ENCODE data around the gene THOC7. TPM values are rescaled to one million over a fixed set of nuclear protein-coding genes. Genes with fewer than 3 reads are reported as not detected.

Gene THOC7
- total and polyA plus RNA-seq, 8 donors, result 27.8 to 189 (median 82.8) TPM

DNA sequence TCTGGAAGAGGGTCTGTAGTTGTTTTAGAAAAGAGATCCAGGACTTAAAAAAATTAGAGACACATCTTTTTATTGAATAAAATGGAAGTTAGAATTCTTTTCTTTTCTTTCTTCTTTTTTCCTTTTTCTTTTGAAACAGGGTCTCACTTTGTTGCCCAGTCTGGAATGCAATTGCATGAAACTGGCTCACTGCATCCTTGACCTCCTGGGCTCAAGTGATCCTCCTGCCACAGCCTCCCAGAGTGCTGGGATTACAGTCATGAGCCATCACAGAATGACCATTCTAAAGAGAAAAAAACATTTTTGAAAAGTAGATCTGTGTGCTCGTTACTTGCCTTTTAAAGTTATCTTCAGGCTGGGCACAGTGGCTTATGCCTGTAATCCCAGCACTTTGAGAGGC lies 3.6 kb upstream of the THOC7 start:
- Histone ChIP-seq H3K4me1 (peaks cover 4 to 47% (median 24%) of the 10 kb centered on the region in 4 donors), H3K4me3 (no peak overlapping the region), H3K27me3 (no peaks in the 10 kb centered on the region), H3K36me3 (peaks cover 0 to 5% (median 0%) of the 10 kb centered on the region in 4 donors), H3K27ac (no peak overlapping the region), H3K9me3 (no peaks in the 10 kb centered on the region)
- no peak for TF ChIP-seq POLR2AphosphoS5 (IDR thresholded peaks at IDR 0.05)
- TF ChIP-seq, protein P1, sequence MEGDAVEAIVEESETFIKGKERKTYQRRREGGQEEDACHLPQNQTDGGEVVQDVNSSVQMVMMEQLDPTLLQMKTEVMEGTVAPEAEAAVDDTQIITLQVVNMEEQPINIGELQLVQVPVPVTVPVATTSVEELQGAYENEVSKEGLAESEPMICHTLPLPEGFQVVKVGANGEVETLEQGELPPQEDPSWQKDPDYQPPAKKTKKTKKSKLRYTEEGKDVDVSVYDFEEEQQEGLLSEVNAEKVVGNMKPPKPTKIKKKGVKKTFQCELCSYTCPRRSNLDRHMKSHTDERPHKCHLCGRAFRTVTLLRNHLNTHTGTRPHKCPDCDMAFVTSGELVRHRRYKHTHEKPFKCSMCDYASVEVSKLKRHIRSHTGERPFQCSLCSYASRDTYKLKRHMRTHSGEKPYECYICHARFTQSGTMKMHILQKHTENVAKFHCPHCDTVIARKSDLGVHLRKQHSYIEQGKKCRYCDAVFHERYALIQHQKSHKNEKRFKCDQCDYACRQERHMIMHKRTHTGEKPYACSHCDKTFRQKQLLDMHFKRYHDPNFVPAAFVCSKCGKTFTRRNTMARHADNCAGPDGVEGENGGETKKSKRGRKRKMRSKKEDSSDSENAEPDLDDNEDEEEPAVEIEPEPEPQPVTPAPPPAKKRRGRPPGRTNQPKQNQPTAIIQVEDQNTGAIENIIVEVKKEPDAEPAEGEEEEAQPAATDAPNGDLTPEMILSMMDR (IDR thresholded peaks at IDR 0.05), result no peak
- no peak for TF ChIP-seq EP300 (IDR thresholded peaks at IDR 0.05)
- TF ChIP-seq POLR2A (IDR thresholded peaks at IDR 0.05), result no peak
- DNase-seq, result no peak
- WGBS, 5 donors, result 94 to 100% (median 97%) methylated on average over 1 of the region's 1 CpG
- intact Hi-C loops (cut with DNase I; ENCODE audit: low total_unique reads), result no loop called here

DNA sequence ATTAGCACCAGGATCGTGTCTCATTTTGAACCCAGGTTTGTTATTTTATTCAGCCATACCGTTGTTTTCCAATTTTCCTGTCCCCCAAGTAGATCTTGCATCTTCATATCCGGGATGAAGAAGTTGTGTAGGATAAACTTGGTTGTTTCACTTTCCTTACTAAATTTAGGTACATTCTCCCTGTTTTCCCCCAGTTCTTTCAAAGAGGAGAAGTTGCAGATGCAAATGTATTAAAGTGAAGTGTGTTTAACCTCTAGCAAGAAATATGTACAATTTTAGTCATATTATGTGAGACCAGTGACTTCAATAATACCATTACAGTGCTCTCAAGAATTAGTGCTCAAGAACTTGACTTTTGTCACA lies 1.3 kb upstream of the THOC7 start:
- Histone ChIP-seq H3K4me3 (peak overlapping the region; percentile 81 to 98 (median 94)), H3K9me3 (no peaks in the 10 kb centered on the region), H3K27me3 (no peaks in the 10 kb centered on the region), H3K4me1 (peaks cover 7 to 44% (median 29%) of the 10 kb centered on the region in 4 donors), H3K36me3 (peaks cover 0 to 5% (median 0%) of the 10 kb centered on the region in 4 donors), H3K27ac (peak overlapping the region in 4 of 5 donors; percentile 88 to 99 (median 93))
- 1 to 5% (median 2%) methylated on average over 3 of the region's 3 CpGs for WGBS, 5 donors
- intact Hi-C loops (cut with DNase I; ENCODE audit: low total_unique reads), result no loop called here
- TF ChIP-seq EP300 (IDR thresholded peaks at IDR 0.05), result no peak
- TF ChIP-seq, protein P1 (IDR thresholded peaks at IDR 0.05), result no peak
- no peak for TF ChIP-seq POLR2A (IDR thresholded peaks at IDR 0.05)
- TF ChIP-seq POLR2AphosphoS5 (IDR thresholded peaks at IDR 0.05), result no peak
- DNase-seq, result no peak

DNA sequence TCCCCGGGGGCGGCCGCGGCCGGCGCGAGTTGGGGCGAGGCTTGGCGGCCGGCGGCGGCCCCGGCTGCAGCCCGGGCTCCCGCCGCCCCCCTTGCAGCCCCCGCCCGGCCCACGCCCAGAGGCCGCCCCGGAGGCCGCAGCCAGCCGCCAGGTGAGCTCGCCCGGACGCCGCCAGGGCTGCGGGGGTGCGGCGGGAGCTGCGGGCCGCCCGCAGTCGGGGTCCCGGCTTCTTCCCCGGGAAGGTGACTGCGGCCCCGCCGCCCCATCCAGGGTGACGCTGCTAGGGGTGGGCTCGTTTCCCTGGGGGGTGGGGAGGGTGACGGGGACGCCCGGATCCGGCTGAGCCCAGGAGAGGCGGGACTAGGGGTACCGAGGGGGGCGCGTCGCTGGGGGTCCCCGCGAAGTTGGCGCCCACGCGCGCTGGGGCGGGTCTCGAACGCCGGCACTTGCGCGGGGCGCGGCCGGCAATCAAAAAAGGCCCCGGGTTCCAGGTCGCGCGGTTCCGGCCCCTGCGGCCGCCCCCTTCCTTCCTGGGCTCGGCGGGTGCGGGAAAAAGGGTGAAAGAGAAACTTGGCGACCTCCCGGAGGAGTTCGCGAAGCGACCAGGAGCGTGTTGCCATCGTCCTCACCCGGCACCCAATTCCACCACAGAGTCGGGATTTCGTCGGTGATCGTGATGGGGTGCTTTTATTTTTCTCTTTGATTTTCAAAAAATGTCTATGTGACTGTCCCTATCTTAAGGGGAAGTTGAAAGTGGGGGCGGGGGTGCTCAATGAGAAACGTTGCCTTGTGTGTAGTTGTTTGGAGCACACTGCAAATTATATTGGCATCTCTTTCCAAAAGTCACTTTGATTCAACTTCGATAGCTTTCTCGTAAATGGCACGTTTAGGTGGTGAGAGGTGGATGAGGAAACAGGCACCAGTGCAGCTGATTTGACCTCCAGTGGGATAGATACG lies 681 bp upstream of the THOC7 start:
- Histone ChIP-seq H3K4me3 (peak overlapping the region; percentile 81 to 98 (median 94)), H3K4me1 (peaks cover 7 to 45% (median 29%) of the 10 kb centered on the region in 4 donors), H3K36me3 (peaks cover 0 to 5% (median 0%) of the 10 kb centered on the region in 4 donors), H3K27me3 (no peaks in the 10 kb centered on the region), H3K9me3 (no peaks in the 10 kb centered on the region), H3K27ac (peak overlapping the region; percentile 88 to 99 (median 93))
- 0 to 1% (median 0%) methylated on average over 18 to 93 of the region's 93 CpGs for WGBS, 5 donors
- DNase-seq, result peak; percentile 56 to 77
- TF ChIP-seq POLR2AphosphoS5 (IDR thresholded peaks at IDR 0.05), result no peak
- TF ChIP-seq, protein P1 (IDR thresholded peaks at IDR 0.05), result no peak
- no peak for TF ChIP-seq EP300 (IDR thresholded peaks at IDR 0.05)
- no peak for TF ChIP-seq POLR2A (IDR thresholded peaks at IDR 0.05)
- intact Hi-C loops (cut with DNase I; ENCODE audit: low total_unique reads), result no loop called here

DNA sequence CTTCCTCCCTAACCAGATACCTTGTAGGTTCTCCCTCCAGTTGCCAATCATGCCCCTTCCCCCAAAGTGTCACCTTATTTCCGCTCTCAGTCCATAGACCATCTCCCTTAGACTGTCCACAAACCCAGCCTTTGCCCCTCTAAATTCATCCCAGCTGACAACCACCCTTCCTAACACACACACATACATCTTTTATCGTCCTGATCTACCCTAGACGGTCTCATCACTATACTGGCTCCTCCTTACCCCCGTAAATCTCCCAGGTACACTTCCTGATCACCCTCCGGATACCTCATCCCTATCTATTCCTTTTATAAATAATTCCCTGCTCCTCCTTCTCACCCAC lies 828 bp downstream of the THOC7 start:
- intact Hi-C loops (cut with DNase I; ENCODE audit: low total_unique reads), result no loop called here
- peak in 1 of 2 donors; percentile 11 for DNase-seq
- Histone ChIP-seq H3K36me3 (peaks cover 0 to 5% (median 0%) of the 10 kb centered on the region in 4 donors), H3K4me3 (peak overlapping the region; percentile 81 to 98 (median 90)), H3K4me1 (peaks cover 7 to 54% (median 33%) of the 10 kb centered on the region in 4 donors), H3K27ac (peak overlapping the region; percentile 82 to 99 (median 88)), H3K9me3 (no peaks in the 10 kb centered on the region), H3K27me3 (no peaks in the 10 kb centered on the region)
- WGBS, 5 donors, result 16 to 25% (median 18%) methylated on average over 5 of the region's 5 CpGs
- TF ChIP-seq POLR2AphosphoS5 (IDR thresholded peaks at IDR 0.05), result no peak
- TF ChIP-seq, protein P1 (IDR thresholded peaks at IDR 0.05), result no peak
- TF ChIP-seq EP300 (IDR thresholded peaks at IDR 0.05), result no peak
- no peak for TF ChIP-seq POLR2A (IDR thresholded peaks at IDR 0.05)

Measured in stomach (tissue), 9 donors.